ENCODE data around the gene C10orf105.
A peak's percentile ranks its signal among the peaks of the same experiment; 100 is the strongest.

The C10orf105 gene

GRCh38 chr10:71751515-71752224, 32.1 kb upstream of the C10orf105 start:
- no peak for DNase-seq

DNA sequence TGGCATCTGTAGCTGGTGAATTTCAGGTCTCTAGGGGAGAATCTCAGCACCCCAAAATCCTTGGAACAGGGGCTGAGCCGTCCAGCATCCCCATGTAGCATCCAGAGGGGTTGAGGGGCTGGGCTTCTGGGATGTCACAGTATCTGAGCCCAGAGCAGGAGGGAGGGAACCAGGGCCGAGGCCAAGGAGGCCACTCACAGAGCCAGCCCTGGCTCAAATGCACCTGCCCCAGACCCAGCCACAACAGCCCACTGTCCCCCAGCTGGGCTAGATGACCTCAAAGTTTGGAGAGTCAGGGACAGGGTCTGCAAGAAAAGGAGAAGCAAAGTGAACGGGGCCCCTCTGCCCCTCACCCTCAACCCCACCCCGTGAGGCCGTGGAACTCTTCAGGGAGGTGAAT, 31.4 kb upstream of the C10orf105 start:
- no peak for DNase-seq

- DNase-seq: no peak
These were observed 30.7 kb upstream of the C10orf105 start for GRCh38 chr10:71750124-71750841.

GRCh38 chr10:71749396-71749795, 29.8 kb upstream of the C10orf105 start:
- peak; percentile 31 for DNase-seq

- DNase-seq: peak; percentile 82
These were observed 29.2 kb upstream of the C10orf105 start for GRCh38 chr10:71748671-71749191.

GRCh38 chr10:71747551-71748523, 28.3 kb upstream of the C10orf105 start:
- no peak for DNase-seq

- DNase-seq: no peak
These were observed 27.5 kb upstream of the C10orf105 start for GRCh38 chr10:71747039-71747531.

- DNase-seq: peak; percentile 57
These were observed 26.9 kb upstream of the C10orf105 start for GRCh38 chr10:71746344-71747037.

- no peak for DNase-seq
These were observed 26.2 kb upstream of the C10orf105 start for GRCh38 chr10:71745664-71746250.

- no peak for DNase-seq
These were observed 25.5 kb upstream of the C10orf105 start for GRCh38 chr10:71744897-71745663.

DNA sequence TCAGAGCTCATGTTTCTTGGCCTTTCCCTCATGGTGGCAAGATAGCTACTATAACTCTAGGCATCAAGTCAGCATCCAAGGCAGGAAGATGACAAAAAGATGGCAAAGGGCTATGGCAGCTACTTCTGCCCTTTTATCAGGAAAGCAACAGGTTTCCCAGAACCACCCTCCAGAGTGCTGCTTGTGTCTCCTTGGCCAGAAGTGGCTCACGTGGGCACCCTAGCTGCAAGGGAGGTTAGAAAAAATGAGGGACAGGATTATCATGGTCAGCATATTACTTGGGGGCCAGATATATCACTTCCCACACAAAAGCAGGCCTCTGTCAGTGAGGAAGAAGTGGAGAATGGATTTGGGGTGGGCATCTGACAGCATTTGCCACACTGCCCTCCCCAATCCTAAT, 24.3 kb upstream of the C10orf105 start:
- DNase-seq: no peak

DNA sequence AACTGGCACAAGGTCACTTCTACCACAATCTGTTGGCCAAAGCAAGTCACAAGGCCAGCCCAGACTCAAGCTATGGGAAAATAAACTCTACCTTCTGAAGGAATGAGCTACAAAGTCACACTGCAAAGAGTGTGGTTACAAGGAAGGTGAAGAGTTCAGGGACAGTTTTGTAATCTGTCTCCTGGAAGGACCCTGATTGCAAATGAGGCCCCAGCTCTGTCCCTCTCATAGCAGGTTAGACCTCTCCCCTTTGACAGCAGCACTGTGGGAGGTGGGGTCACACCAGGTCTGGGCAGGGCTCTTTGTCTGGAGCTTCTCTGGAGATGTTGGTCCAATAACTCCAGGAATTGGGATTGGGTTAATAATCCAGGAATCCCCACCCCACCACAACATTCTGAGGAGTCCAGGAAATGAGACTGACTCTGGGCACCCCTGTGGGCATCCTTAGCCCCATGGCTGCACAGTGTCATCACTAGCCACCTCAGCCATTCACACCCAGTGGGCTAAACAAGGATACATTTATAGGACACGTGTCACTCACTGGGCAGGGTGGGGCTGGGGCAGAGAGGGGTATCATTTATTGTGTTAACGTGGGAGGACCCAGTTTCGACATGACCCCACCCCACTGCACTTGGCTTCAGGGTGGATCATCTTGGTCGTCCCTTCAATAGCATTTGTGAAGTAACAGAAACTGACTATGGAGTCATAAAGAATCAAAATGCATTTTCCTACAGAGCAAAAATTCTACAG, 23.7 kb upstream of the C10orf105 start:
- no peak for DNase-seq

DNA sequence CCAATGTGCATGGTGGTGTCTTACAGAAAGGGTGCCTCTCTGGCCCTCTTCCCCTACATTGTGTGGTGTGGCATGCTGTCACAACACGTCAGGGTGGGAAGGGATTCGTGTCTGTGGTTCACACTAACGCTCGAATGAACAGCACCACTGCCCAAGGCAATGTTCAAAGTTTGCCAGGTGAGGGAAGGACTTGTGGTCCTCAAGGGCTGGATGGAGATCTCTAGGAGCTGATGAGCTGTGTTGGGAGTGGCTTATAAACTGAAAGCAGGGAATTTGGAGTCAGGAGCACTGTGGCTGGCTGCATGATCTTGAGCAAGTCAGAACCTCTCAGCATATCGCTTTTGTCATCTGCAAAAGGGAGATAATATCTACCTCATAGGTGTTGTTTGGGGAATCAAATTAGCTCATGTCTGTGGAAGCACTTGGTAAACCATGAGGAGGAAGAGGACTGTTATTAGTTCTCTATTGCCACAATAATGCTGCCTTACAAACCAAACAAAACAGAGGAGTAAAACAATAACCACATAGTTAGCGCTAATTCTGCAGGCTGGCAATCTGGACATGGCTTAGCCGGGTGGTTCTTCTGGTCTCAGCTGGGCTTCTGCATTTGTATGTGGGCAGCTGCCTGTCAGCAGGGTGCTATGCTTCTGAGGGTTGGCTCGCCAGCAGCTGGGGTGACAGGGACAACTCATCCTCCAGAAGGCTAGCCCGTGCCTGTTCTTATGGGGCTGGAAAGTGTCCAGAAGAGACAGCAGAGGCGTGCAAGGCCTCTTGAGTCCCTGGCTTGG, 22.9 kb upstream of the C10orf105 start:
- peak; percentile 45 for DNase-seq

DNA sequence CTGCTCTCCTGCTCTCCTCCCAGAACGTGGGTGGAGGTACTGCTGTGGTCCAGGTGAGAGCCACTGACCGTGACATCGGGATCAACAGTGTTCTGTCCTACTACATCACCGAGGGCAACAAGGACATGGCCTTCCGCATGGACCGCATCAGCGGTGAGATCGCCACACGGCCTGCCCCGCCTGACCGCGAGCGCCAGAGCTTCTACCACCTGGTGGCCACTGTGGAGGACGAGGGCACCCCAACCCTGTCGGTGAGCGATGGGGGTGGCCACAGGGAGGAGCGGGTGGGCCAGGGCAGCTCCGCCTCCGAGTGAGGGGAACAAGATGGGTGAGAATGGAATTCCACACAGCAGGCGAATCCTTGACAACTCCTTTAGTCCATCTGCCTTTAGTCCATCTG, 22.1 kb upstream of the C10orf105 start:
- DNase-seq: no peak

GRCh38 chr10:71741029-71741428, 21.5 kb upstream of the C10orf105 start:
- DNase-seq: no peak

GRCh38 chr10:71740069-71740653, 20.6 kb upstream of the C10orf105 start:
- DNase-seq: no peak

DNA sequence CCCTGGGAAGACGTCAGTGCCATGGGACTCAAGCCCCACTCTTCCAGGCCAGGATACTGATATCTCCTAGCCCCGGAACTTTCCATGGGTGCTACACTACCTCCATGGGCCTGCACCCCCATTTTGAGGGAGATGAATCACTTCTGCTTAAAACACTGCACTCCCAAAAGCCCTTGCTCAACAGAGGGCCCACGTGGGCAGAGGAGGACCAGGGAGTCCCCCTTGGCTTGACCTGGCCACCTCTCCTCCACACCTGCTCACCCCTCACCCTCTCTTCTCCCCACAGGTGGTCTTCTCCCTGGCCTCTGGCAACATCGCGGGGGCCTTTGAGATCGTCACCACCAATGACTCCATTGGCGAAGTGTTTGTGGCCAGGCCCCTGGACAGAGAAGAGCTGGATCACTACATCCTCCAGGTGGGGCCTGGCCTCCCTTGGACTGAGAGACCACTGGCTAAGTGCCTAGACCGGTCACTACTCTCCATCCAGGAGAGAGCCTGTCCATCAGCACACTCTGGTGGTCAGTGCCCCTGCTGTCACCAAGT, 19.9 kb upstream of the C10orf105 start:
- no peak for DNase-seq

GRCh38 chr10:71737834-71738197, 18.2 kb upstream of the C10orf105 start:
- no peak for DNase-seq

Measured in CD4-positive, alpha-beta T cell treated with Interleukin-6 for 4 hours (primary cell).